K562 (cell line): ENCODE results near the gene GABRB1. TPM values are rescaled to one million over a fixed set of nuclear protein-coding genes. Genes with fewer than 3 reads are reported as not detected.

Experiments used
- ATAC-seq: fragments of 200-7000 bp; cut with Tn5 transposase; 3 replicates; pipeline ENCODE4 v1.9.1; 2020; ENCODE audit warnings: moderate library complexity
- BruUV-seq: library from RNA; stranded (reverse); fragments of 400-500 nt; replicated peaks from 2 replicates; lab custom pipeline; 2021; lab: Mats Ljungman, UMichigan
- CTCF ChIA-PET: fragments of 300-600 bp; formaldehyde crosslinking; extraction: SDS; loops from one replicate; lab custom pipeline; 2021; ENCODE audit warnings: low intra/inter-chr PET ratio; lab: Yijun Ruan, JAX
- POLR2A ChIA-PET: fragments of 300-600, 350-650 bp; sonication (Branson Sonifier 250); formaldehyde crosslinking; extraction: SDS; loops from one replicate; lab custom pipeline; 2021; ENCODE audit warnings: antibody characterized with exemption, inconsistent platforms; lab: Yijun Ruan, JAX
- DNase-seq, 4 experiments: peaks; one replicate each; pipeline versions ENCODE4 v3.0.0 to v3.0.0-alpha.2; 2011 to 2018; ENCODE audit warnings: low spot score in 3 of 4, mixed read lengths in 3 of 4; ENCODE audit errors: extremely low read depth in 1 of 4
- FAIRE-seq: peaks from 2 replicates; lab custom pipeline; 2011; peaks lifted over from hg19 to GRCh38; lab: Jason Lieb, UNC
- H2AFZ ChIP-seq: 2 replicates; pipeline ENCODE4 v1.6.0; 2011; ENCODE audit warnings: low read depth, low read length, control low read depth, inconsistent platforms
- H3K27ac ChIP-seq: fragments of 200-600 bp; 3 replicates; pipeline ENCODE4 v1.8.0; 2011; ENCODE audit warnings: low read depth, mild to moderate bottlenecking, control low read depth, inconsistent platforms, low read length, moderate library complexity, mixed read lengths; ENCODE audit errors: extremely low read depth
- H3K27me3 ChIP-seq, 2 experiments: fragments of 300-600 bp in 1 of 2; 2 replicates in 1 of 2; 3 replicates in 1 of 2; pipeline versions ENCODE4 v1.6.0 to v1.8.0; 2011; ENCODE audit warnings: inconsistent platforms in 2 of 2, low read length in 2 of 2, mild to moderate bottlenecking in 1 of 2, mixed read lengths in 1 of 2, moderate library complexity in 1 of 2; ENCODE audit not compliant: control insufficient read depth in 2 of 2, insufficient read depth in 2 of 2
- H3K36me3 ChIP-seq: fragments of 300-600 bp; 3 replicates; pipeline ENCODE4 v1.8.0; 2011; ENCODE audit warnings: mild to moderate bottlenecking, low read length, inconsistent platforms; ENCODE audit not compliant: control insufficient read depth, insufficient read depth
- H3K4me1 ChIP-seq, 2 experiments: fragments of 200-600 bp in 1 of 2; replicated peaks in 1 of 2; 2 replicates in 1 of 2; 3 replicates in 1 of 2; pipeline versions ENCODE4 v1.5.1 to v1.8.0; 2011; ENCODE audit warnings: inconsistent platforms in 2 of 2, low read length in 2 of 2, mild to moderate bottlenecking in 1 of 2, mixed read lengths in 1 of 2, moderate library complexity in 1 of 2; ENCODE audit not compliant: control insufficient read depth in 2 of 2, insufficient read depth in 2 of 2
- H3K4me2 ChIP-seq: 2 replicates; pipeline ENCODE4 v1.6.1; 2011; ENCODE audit warnings: low read length, control low read depth, inconsistent platforms, mixed read lengths; ENCODE audit not compliant: insufficient read depth
- H3K4me3 ChIP-seq: fragments of 200-600 bp; sonication (generic), shearing (Covaris generic); 2 replicates; pipeline ENCODE4 v1.5.1; 2016; ENCODE audit warnings: control low read depth, inconsistent platforms
- H3K79me2 ChIP-seq: fragments of 200-600 bp; 3 replicates; pipeline ENCODE4 v1.8.0; 2011; ENCODE audit warnings: low read length, inconsistent platforms; ENCODE audit not compliant: control insufficient read depth, insufficient read depth
- H3K9ac ChIP-seq, 2 experiments: 2 replicates each; pipeline versions ENCODE4 v1.6.0 to v1.6.1; 2011; ENCODE audit warnings: low read depth in 2 of 2, low read length in 2 of 2, control low read depth in 1 of 2, inconsistent platforms in 1 of 2, mild to moderate bottlenecking in 1 of 2, mixed read lengths in 1 of 2; ENCODE audit not compliant: insufficient read depth in 1 of 2
- H3K9me1 ChIP-seq: one replicate; pipeline ENCODE4 v1.6.0; 2011; ENCODE audit warnings: inconsistent platforms, mild to moderate bottlenecking, low read length, moderate library complexity; ENCODE audit not compliant: control insufficient read depth, insufficient read depth
- H3K9me3 ChIP-seq: replicated peaks from 2 replicates; pipeline ENCODE4 v1.5.1; 2011; ENCODE audit warnings: low read depth, low read length, inconsistent platforms; ENCODE audit not compliant: control insufficient read depth, insufficient read depth
- H4K20me1 ChIP-seq: replicated peaks from 2 replicates; pipeline ENCODE4 v1.6.1; 2011; ENCODE audit warnings: low read length, inconsistent platforms, mixed read lengths; ENCODE audit not compliant: control insufficient read depth, insufficient read depth
- HDGF ChIP-seq: fragments of 450-650 bp; IDR thresholded peaks from 2 replicates; pipeline ENCODE4 v1.6.1; 2016
- HMBOX1 ChIP-seq: sonication (generic); IDR thresholded peaks from 2 replicates; pipeline ENCODE4 v1.6.1; 2016
- PRPF4 ChIP-seq: fragments of 200-400 bp; formaldehyde crosslinking; IDR thresholded peaks from one replicate; pipeline ENCODE4 v1.6.1; 2017; ENCODE audit warnings: low read length, low read depth, mild to moderate bottlenecking; ENCODE audit not compliant: insufficient read depth, poor library complexity, severe bottlenecking
- RERE ChIP-seq: sonication (generic); formaldehyde crosslinking; IDR thresholded peaks from 2 replicates; pipeline ENCODE4 v1.8.0; 2023; ENCODE audit warnings: missing genetic modification reagents, mild to moderate bottlenecking, borderline replicate concordance
- ZBTB17 ChIP-seq: fragments of 450-650 bp; formaldehyde crosslinking; IDR thresholded peaks from 2 replicates; pipeline ENCODE4 v1.4.0; 2020; ENCODE audit warnings: mild to moderate bottlenecking
- ZNF316 ChIP-seq: fragments of 450-650 bp; IDR thresholded peaks from 2 replicates; pipeline ENCODE4 v1.6.1; 2016
- ZNF644 ChIP-seq: fragments of 200-800 bp; sonication (Bioruptor generic); IDR thresholded peaks from 2 replicates; pipeline ENCODE4 v1.6.1; 2016; ENCODE audit warnings: low read depth, missing genetic modification characterization, missing compliant biosample characterization
- WGBS: fragments of 100-300 bp; shearing (Covaris generic); methylation state at CpG from one replicate; pipeline ENCODE4 v1.1.6; 2016; ENCODE audit warnings: low coverage, mixed read lengths; ENCODE audit not compliant: insufficient coverage; ENCODE audit errors: missing lambda C conversion rate; 5-methylcytosine and 5-hydroxymethylcytosine counted together
- in situ Hi-C: fragments of 300-500 bp; cut with MboI; formaldehyde crosslinking; loops from 4 replicates; pipeline ENCODE4 v1.15.0; 2018; ENCODE audit warnings: inconsistent platforms, mixed read lengths
- intact Hi-C: fragments of 100-400 bp; cut with micrococcal nuclease; formaldehyde crosslinking; loops from 2 replicates; pipeline ENCODE4 v1.14.2; 2022
- polyA plus RNA-seq, 8 experiments: library from polyadenylated mRNA; depleted of rRNA in 4 of 8; stranded (reverse) in 5 of 8; unstranded in 3 of 8; fragments of >200 nt; fragmentation: Nextera tagmentation in 2 of 8; fragmentation: Illumina TruSeq in 1 of 8; extraction: Ambion mirVana in 2 of 8; extraction: Trizol in 1 of 8; gene quantifications; 2 replicates each; pipeline versions ENCODE4 v1.2.1 to v1.2.3, GENCODE V29; 2011 to 2014; ENCODE audit warnings: inconsistent platforms in 1 of 8, missing spikeins in 1 of 8
- total RNA-seq, 7 experiments: library from RNA; depleted of rRNA in 6 of 7; stranded (reverse); fragments of >200 nt in 6 of 7; fragmentation: Illumina TruSeq in 2 of 7; extraction: Trizol in 2 of 7; gene quantifications; 2 replicates each; pipeline versions ENCODE4 v1.2.1 to v1.2.3, GENCODE V29; 2011 to 2021; ENCODE audit warnings: low replicate concordance in 1 of 7

GABRB1 gene
- total and polyA plus RNA-seq, 9 of the 15 experiments (the other 6 are each of a cell fraction or from before 2014, with no cell fraction given): not detected

- ATAC-seq (no peak), DNase-seq (no peak), FAIRE-seq (no peak)
- CTCF ChIA-PET: no interaction called here
- no peaks in the 10 kb centered on the region for H4K20me1 ChIP-seq
- H2AFZ ChIP-seq: no peak overlapping the region
- no peak overlapping the region for H3K27ac ChIP-seq
- TF ChIP-seq ZBTB17 (CRISPR knock-in tag): no peak
- TF ChIP-seq ZNF316: no peak
- no peak for TF ChIP-seq ZNF644
- TF ChIP-seq HMBOX1: no peak
- no peak for TF ChIP-seq RERE
- TF ChIP-seq HDGF: no peak
- no peak for TF ChIP-seq PRPF4
- no peak overlapping the region for H3K9ac ChIP-seq
- POLR2A ChIA-PET: no interaction called here
- H3K4me3 ChIP-seq: no peak overlapping the region
- no peak overlapping the region for H3K4me2 ChIP-seq
- no peaks in the 10 kb centered on the region for H3K9me1 ChIP-seq
- WGBS: 0% methylated on average over 1 of the region's 1 CpG
- no peaks in the 10 kb centered on the region for H3K36me3 ChIP-seq
- no TSS peak for BruUV-seq
- intact Hi-C loops: no loop called here
- no peaks in the 10 kb centered on the region for H3K4me1 ChIP-seq
- no peaks in the 10 kb centered on the region for H3K79me2 ChIP-seq
- H3K9me3 ChIP-seq: no peaks in the 10 kb centered on the region
- in situ Hi-C loops: no loop called here
- H3K27me3 ChIP-seq: no peaks in the 10 kb centered on the region
These were observed 79.3 kb downstream of the GABRB1 start for GRCh38 chr4:47110546-47111132.
